ENCODE results near the gene EIF5.

DNA sequence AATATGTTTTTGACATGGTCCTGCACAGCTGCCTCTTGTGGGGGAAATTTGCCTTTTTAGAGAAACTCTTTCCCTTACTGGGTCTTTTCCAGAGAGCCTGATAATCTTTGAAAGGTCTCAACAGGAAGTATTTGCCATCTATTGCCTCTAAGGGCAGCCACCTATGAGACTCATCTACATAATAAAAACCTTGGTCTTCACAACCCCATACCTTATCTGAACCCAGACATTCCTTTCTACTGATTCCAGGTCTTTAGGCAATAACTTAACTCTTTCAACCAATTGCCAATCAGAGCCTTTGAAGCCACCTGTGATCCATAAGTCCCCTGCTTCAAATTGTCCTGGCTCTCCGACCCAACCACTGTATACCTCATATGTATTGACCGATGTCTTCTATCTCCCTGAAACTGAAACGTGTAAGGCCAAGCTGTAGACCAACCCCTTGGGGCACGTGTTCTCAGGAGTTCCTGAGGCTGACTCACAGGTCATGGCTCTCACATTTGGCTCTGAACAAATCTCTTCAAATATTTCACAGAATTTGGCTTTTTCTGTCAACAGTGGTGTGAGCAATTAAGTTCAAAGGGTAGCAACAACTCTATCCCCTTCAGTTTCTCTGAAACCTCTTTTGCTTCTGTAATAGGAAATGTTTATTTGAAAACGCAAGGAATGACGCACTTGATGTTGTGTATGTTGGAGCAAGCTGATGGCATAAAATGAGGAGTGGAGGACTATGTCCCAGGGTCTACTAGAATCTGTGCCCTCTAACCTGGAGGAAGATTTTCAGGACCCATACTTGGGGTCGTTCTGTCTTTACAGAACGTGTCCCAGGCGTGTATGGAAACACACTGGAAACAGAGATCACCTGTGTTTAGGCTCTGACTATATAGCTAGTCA is 49.2 kb upstream of the EIF5 start:
- no peak for TF ChIP-seq CTCF (IDR thresholded peaks at IDR 0.05; ENCODE audit: low read depth, low read length)
- TF ChIP-seq POLR2A (IDR thresholded peaks at IDR 0.05; ENCODE audit: extremely low read depth, insufficient read length): no peak
- TF ChIP-seq MYC (IDR thresholded peaks at IDR 0.05; ENCODE audit: low read depth, low read length): no peak
- TF ChIP-seq MAX (IDR thresholded peaks at IDR 0.05; ENCODE audit: low read depth, low read length): 0 out of 2 replicates have a peak, but pooled peaks have one; percentile 39
